AG20443 (cell line): ENCODE measurements around the gene SPRR2D.
A peak's percentile ranks its signal among the peaks of the same experiment; 100 is the strongest.
"Not testable (repeated sequence)": the region's sequence is repeated elsewhere in the genome, so short reads cannot be mapped to it uniquely, and the experiment has no call there.

Experiments used
- DNase-seq: peaks from one replicate; pipeline ENCODE4 v3.0.0; 2012; ENCODE audit warnings: low spot score, mixed read lengths

SPRR2D gene

GRCh38 chr1:153040950-153041631 lies at the start of gene SPRR2D:
Gene SPRR2D (minus strand): TSS chr1:153041120. CDS start chr1:153040346, 774 bp downstream.
- DNase-seq, result no peak

GRCh38 chr1:153087652-153088051 lies 46.7 kb upstream of the SPRR2D start:
- no peak for DNase-seq

DNA sequence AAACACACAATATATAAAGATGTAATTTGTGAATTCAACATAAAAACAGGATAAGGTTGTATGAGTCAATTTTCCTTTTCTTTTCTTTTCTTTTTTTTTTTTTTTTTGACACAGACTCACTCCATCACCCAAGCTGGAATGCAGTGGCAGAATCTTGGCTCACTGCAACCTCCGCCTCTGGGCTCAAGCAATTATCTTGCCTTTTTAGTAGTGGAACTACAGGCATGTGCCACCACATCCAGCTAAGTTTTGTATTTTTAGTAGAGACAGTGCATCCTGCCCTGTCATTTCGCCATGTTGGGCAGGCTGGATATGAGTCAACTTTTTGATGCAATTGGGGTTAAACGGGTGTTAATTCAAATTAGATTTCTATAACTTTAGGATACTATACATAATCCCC lies 40.8 kb upstream of the SPRR2D start:
- DNase-seq, result no peak

DNA sequence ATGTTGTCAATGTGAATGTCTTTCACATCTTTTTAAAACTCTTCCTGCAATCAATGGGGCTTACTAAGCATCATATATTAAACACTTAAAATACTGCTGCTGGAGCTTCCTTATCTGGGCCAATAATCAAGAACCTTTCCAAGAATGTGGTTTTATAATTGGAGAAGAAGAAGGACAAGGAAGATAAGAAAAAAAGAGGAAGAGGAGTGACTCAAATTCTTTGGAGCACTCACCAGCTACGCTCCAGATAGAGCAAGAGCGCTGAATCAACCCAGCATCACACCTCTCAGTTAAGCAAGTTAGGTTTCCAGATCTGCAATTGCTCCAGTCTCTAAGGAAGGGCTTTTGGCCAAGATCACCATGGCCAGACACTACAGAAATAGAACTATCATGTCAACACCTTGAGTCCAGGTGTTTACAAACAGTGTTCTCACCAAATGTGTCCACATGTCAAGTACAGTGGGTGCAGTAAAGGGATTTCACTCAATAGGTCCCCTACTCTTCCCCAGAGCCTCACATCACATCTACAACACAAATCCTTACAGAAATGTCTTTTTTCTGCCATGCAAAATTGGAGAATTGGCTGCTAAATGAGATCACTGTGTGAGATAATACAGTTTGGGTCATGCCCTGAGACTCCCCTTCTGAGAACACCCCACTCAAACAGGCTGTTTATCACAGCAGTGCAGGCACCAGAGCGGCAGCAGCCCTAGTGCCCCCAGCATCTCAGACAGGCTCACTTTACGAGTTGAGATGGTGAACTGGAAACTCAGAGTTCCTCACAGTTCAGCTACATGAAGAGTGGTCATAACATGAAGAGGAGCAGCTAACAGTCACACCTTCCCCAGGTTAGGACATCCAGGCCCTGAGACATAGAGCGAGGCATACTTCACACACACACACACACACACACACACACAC lies 32.1 kb upstream of the SPRR2D start:
- DNase-seq, result no peak

DNA sequence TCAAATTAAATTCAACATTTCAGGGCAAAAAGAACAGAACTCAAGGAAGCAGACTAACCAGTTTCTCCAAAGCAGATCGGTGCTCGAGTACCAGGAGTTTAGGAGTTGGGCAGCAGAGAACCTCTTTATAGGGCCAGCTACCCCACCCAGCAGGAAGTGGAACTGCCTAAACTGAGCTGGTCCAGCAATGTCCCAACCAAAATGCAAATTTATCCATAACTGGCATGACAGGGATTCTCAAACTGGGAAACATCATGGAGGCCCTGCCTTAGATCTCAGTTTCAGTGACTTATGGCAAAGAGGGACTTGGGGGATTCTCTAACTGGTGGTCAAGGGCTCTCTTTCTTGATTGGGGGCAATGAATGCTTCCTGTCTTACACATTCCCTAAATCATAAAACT lies 30.6 kb upstream of the SPRR2D start, which contains the start of gene SPRR2B:
Gene SPRR2B (minus strand): TSS at position 101 of the 400 bp plus-strand sequence. CDS start 772 bp downstream, outside the sequence.
- DNase-seq, result no peak

DNA sequence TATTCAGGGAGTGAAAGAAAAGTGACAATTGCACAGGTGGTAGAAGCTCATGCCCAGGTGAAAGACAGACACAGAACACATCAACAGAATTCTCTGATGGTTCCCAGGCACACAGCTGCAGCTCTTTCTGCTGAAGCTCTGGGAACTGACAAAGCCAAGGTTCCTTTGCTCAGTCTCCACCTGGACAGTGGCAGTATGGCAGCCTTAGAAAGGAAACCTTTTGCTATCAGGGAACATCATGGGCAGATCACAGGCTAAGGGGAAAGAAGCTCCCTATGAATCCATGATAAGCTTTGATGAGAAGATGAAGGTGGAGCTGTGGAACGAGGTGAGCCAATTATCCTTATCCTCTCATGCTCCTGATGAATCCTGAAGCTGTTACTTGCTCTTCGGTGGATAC lies 29.3 kb upstream of the SPRR2D start:
- no peak for DNase-seq

DNA sequence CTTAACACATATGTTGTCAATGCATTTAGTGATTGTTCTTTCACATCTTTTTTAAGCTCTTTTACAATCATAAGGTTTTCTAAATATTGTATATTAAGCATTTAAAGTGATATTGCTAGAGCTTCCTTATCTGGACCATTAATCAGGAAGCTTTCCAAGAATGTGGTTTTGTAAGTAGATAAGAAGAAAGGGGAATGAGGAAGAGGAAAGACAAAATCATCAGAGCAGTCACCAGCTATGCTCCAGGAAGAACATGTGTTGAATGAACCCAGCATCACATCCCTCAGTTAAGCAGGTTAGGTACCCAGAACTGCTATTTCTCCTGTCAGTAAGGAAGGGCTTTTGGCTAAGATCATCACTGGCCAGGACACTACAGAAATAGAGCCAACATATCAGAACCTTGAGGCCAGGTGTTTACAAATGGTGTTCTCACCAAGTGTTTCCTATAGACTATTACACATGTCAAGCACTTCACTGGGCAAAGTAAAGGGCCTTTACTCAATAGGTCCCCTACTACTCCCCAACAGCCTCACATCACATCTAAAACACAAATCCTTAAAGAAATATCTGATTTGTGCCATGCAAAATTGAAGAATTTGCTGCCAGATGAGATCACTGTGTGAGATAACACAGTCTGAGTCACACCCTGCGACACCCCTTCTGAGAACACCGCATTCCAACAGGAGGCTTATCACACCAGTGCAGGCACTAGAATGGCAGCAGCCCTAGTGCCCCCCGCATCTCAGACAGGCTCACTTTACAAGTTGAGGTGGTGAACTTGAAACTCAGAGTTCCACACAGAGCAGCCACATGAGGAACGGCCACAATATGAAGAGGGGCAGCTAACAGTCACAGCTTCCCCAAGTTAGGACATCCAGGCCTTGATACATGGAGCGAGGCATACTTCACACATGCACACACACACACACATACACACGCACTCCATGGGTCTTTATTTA lies 18.2 kb upstream of the SPRR2D start:
- no peak for DNase-seq

- no peak for DNase-seq
Measured at GRCh38 chr1:153058154-153058553, 17.2 kb upstream of the SPRR2D start.

DNA sequence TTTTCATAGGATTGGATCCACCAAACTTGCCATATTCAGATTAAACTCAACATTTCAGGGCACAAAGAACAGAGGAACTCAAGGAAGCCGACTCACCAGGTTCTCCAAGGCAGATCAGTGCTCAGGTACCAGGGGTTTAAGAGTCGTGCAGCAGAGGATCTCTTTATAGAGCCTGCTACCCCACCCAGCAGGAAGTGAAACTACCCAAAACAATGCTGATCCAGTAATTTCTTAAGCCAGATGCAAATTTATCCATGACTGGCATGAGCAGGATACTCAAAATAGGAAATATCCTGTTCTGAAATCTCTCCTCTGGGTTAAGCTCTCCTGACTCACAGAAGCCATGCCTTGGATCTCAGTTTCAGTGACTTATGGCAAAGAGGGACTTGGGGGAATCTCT lies 16.5 kb upstream of the SPRR2D start, which contains the start of gene SPRR2A:
Gene SPRR2A (minus strand): TSS at position 138 of the 400 bp plus-strand sequence. CDS start 777 bp downstream, outside the sequence.
- no peak for DNase-seq

- not testable (repeated sequence) for DNase-seq
Measured at GRCh38 chr1:153056111-153056510, 15.2 kb upstream of the SPRR2D start.

GRCh38 chr1:153049211-153049610 lies 8.3 kb upstream of the SPRR2D start:
- no peak for DNase-seq

- no peak for DNase-seq
Measured at GRCh38 chr1:153035211-153035610, 5.7 kb downstream of the SPRR2D start.

- peak; percentile 44 for DNase-seq
Measured at GRCh38 chr1:153032677-153033308, 8.1 kb downstream of the SPRR2D start.

DNA sequence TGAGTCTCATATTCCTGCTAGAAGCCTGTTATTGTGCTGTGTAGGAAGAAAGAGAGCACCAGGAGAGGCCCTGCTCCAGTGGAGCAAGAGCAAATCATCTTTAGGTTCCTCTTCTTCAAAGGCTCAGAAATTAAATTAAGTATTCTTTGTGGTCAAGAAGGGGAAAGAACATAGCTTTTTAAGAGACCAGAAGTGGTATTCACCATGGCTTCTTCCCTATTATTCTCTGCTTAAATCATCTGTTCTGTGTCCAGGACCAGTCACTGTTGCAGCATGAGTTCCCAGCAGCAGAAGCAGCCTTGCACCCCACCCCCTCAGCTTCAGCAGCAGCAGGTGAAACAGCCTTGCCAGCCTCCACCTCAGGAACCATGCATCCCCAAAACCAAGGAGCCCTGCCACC lies 8.8 kb downstream of the SPRR2D start:
- no peak for DNase-seq

DNA sequence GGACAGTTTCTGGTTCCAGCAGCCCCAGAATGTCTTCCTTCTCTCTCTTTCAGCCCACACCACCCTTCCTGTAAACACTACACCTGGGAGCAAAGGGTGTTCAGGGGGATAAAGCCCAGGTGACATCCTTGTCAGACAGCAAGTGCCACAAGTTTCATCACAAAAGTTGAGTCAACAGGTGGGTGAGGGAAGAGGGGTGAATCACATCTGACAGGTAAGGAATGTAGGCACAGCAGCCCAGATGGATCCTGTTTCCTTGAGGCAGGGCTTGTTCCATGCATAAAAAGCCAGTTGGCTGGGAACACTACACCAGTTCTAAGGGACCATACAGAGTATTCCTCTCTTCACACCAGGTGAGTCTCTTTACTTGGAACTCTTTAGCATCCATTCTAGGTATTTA lies 10.0 kb downstream of the SPRR2D start, which contains the start of gene SPRR1B:
Gene SPRR1B (plus strand): TSS at position 309 of the 400 bp plus-strand sequence. CDS start 1,143 bp downstream, outside the sequence.
- no peak for DNase-seq

DNA sequence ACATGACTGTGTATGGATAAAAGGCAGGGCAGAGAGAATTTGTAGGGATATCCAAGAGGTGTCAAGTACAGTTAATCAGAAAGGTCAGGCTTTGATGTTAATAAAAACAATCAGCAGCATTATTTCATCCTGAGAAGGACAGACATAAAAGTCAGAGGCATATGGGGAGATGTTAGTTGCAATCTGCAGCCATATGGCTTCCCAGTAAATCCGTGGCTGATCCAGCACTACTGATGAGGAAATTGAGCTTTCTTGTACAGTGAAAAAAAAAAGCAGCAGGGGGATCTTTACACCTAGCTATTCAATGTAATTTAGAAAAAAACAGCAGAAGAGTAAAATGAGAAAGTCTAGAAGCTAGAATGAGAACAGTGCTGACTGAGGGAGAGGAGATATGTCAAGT lies 12.2 kb downstream of the SPRR2D start:
- DNase-seq, result no peak

DNA sequence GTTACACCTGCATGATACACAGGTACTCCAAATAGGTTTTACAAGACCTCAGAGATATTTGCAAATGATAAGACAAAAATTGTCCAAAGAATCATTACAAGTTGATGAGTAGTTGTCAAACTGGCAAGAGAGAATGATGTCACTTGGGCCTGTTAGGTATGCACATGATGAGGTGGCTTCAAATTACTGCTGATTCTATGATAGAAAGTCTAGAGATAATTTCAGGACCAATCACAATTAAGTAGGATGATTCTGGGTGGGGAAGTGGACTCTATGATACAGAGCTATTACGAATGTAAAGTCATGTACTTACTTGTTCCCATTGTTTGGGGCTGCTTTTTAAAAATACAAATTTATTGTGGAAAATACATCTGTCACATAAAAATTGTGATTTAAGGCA lies 15.1 kb downstream of the SPRR2D start:
- DNase-seq, result no peak

GRCh38 chr1:153024413-153024812 lies 16.5 kb downstream of the SPRR2D start:
- DNase-seq, result no peak

DNA sequence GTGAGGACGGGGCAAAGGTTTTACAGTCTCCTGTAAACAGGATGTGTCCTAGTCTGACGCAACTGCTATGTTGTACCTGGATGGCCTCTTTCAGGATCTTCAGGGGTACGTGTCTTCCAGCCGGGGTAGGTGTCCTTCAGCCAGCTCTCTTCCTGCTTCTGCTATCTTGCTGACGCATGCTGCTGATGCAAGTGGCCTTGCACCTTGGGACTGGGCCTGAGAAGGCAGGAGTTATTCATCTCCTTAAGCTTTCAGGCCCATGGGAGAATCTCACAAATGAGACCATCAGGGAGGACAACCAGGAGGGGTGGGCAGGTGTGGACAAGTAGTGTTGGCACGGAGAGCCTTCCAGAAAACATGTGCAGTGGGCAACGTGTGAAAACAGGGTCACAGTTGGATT lies 17.8 kb downstream of the SPRR2D start:
- no peak for DNase-seq

DNA sequence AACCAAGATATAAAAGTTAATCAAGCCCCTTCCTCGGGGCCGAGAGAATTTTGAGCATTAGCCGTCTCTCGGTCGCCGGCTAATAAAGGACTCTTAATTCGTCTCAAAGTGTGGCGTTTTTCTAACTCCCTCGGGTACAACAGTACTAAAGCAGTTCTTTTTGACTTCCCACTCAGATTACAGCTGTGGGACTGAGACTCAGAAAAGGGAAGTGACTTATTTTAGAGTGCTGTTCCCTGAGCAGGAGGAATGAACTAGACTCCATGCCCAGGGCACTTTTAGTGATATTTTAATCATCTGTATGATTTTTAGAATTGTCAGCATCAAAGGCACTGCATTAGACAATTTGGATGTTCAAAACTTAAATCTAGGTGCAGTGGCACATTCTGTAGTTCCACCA lies 18.6 kb downstream of the SPRR2D start:
- not testable (repeated sequence) for DNase-seq

GRCh38 chr1:153021829-153022228 lies 19.1 kb downstream of the SPRR2D start:
- not testable (repeated sequence) for DNase-seq
